SK-N-SH treated with all-trans-retinoic acid at 6 μM for 48 hours (cell line): ENCODE data around the gene ARFGAP3.

Experiments
- CSDC2 ChIP-seq: fragments of 250-450 bp; sonication (Bioruptor Pico); IDR thresholded peaks from 2 replicates; pipeline ENCODE4 v1.5.0; 2020; ENCODE audit warnings: mild to moderate bottlenecking, moderate library complexity
- RARB ChIP-seq: fragments of 250-450 bp; sonication (Bioruptor Pico); IDR thresholded peaks from 2 replicates; pipeline ENCODE4 v1.8.0; 2021; ENCODE audit warnings: mild to moderate bottlenecking, moderate library complexity
- SNAI2 ChIP-seq: fragments of 250-450 bp; sonication (Bioruptor Pico); IDR thresholded peaks from 2 replicates; pipeline ENCODE4 v1.5.0; 2020; ENCODE audit warnings: mild to moderate bottlenecking, moderate library complexity
- ZC3H10 ChIP-seq: fragments of 250-450 bp; sonication (Bioruptor Pico); IDR thresholded peaks from 2 replicates; pipeline ENCODE4 v1.5.1; 2021; ENCODE audit warnings: mild to moderate bottlenecking, moderate library complexity
- ZFP3 ChIP-seq: fragments of 250-450 bp; sonication (Bioruptor Pico); IDR thresholded peaks from 2 replicates; pipeline ENCODE4 v1.5.0; 2020; ENCODE audit warnings: mild to moderate bottlenecking, moderate library complexity
- ZNF565 ChIP-seq: fragments of 450-650 bp; formaldehyde crosslinking; conservative IDR thresholded peaks from 2 replicates; pipeline ENCODE4 v1.5.0; 2020; ENCODE audit warnings: low read depth, mild to moderate bottlenecking, moderate library complexity
- TF ChIP-seq, protein P1 (sequence below): fragments of 250-450 bp; sonication (Bioruptor Pico); IDR thresholded peaks from 2 replicates; pipeline ENCODE4 v1.8.0; 2020; ENCODE audit warnings: mild to moderate bottlenecking, moderate library complexity, borderline replicate concordance
- TF ChIP-seq, protein P2 (sequence below): fragments of 250-450 bp; sonication (Bioruptor Pico); IDR thresholded peaks from 2 replicates; pipeline ENCODE4 v1.5.1; 2020; ENCODE audit warnings: low read depth, mild to moderate bottlenecking, moderate library complexity
- TF ChIP-seq, protein P3 (sequence below): fragments of 250-450 bp; sonication (Bioruptor Pico); IDR thresholded peaks from 2 replicates; pipeline ENCODE4 v1.8.0; 2021; ENCODE audit warnings: low read depth, mild to moderate bottlenecking, moderate library complexity, borderline replicate concordance

DNA sequence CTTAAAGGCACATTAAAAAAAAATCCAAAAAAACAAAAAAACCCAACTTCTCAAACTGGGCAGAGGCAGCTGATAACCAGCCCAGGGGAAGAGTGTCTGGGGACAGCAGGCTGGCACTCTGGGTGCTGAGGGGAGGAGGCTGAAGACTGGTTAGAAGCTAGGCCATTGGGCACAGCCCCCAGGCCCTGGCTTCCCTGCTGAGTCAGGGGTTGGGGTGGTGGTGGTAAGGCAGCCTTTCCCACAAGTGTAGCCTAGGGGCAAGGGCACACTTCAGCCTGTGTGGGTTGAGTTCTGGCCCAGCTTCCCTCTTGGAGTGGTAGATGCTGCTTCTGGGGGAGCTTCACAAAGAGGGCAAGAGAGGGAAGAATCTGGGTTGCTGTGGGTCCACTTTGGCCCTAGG is 16.3 kb upstream of the ARFGAP3 start:
- TF ChIP-seq ZFP3 (CRISPR knock-in tag) (no peak), RARB (CRISPR knock-in tag) (no peak), SNAI2 (CRISPR knock-in tag) (no peak), ZNF565 (CRISPR knock-in tag) (no peak), ZC3H10 (CRISPR knock-in tag) (no peak), CSDC2 (CRISPR knock-in tag) (no peak)
- TF ChIP-seq, protein P1, sequence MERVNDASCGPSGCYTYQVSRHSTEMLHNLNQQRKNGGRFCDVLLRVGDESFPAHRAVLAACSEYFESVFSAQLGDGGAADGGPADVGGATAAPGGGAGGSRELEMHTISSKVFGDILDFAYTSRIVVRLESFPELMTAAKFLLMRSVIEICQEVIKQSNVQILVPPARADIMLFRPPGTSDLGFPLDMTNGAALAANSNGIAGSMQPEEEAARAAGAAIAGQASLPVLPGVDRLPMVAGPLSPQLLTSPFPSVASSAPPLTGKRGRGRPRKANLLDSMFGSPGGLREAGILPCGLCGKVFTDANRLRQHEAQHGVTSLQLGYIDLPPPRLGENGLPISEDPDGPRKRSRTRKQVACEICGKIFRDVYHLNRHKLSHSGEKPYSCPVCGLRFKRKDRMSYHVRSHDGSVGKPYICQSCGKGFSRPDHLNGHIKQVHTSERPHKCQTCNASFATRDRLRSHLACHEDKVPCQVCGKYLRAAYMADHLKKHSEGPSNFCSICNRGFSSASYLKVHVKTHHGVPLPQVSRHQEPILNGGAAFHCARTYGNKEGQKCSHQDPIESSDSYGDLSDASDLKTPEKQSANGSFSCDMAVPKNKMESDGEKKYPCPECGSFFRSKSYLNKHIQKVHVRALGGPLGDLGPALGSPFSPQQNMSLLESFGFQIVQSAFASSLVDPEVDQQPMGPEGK (CRISPR knock-in tag), result no peak
- TF ChIP-seq, protein P2, sequence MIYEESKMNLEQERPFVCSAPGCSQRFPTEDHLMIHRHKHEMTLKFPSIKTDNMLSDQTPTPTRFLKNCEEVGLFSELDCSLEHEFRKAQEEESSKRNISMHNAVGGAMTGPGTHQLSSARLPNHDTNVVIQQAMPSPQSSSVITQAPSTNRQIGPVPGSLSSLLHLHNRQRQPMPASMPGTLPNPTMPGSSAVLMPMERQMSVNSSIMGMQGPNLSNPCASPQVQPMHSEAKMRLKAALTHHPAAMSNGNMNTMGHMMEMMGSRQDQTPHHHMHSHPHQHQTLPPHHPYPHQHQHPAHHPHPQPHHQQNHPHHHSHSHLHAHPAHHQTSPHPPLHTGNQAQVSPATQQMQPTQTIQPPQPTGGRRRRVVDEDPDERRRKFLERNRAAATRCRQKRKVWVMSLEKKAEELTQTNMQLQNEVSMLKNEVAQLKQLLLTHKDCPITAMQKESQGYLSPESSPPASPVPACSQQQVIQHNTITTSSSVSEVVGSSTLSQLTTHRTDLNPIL, result no peak
- TF ChIP-seq, protein P3, sequence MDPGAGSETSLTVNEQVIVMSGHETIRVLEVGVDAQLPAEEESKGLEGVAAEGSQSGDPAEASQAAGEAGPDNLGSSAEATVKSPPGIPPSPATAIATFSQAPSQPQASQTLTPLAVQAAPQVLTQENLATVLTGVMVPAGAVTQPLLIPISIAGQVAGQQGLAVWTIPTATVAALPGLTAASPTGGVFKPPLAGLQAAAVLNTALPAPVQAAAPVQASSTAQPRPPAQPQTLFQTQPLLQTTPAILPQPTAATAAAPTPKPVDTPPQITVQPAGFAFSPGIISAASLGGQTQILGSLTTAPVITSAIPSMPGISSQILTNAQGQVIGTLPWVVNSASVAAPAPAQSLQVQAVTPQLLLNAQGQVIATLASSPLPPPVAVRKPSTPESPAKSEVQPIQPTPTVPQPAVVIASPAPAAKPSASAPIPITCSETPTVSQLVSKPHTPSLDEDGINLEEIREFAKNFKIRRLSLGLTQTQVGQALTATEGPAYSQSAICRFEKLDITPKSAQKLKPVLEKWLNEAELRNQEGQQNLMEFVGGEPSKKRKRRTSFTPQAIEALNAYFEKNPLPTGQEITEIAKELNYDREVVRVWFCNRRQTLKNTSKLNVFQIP (CRISPR knock-in tag), result no peak
